GM12878 (cell line): Measurements from ENCODE around the gene SETD7. TPM values are rescaled to one million over a fixed set of nuclear protein-coding genes. Genes with fewer than 3 reads are reported as not detected.

Experiments
- ATAC-seq: fragments of 200-7000 bp; cut with Tn5 transposase; 3 replicates; pipeline ENCODE4 v1.9.1; 2020; ENCODE audit warnings: mild to moderate bottlenecking, moderate library complexity
- BruUV-seq: library from RNA; stranded (reverse); fragments of 400-500 nt; replicated peaks from 2 replicates; lab custom pipeline; 2021; lab: Mats Ljungman, UMichigan
- CTCF ChIA-PET: fragments of 300-600 bp; sonication (Branson Sonifier 250); formaldehyde crosslinking; extraction: SDS; loops from one replicate; lab custom pipeline; 2021; ENCODE audit warnings: inconsistent platforms; lab: Yijun Ruan, JAX
- POLR2A ChIA-PET: fragments of 350-600 bp; formaldehyde crosslinking; extraction: SDS; loops from one replicate; lab custom pipeline; 2021; ENCODE audit warnings: inconsistent platforms; lab: Charles Lee
- RAD21 ChIA-PET: fragments of 300-600 bp; sonication (Branson Sonifier 250); formaldehyde crosslinking; loops from one replicate; lab custom pipeline; 2023; ENCODE audit warnings: antibody characterized with exemption; ENCODE audit not compliant: unreplicated experiment; lab: Charles Lee
- SMC1A ChIA-PET: fragments of 300-600 bp; sonication (Branson Sonifier 250); formaldehyde crosslinking; loops from one replicate; lab custom pipeline; 2023; ENCODE audit not compliant: unreplicated experiment, uncharacterized antibody; lab: Charles Lee
- DNase-seq: peaks from one replicate; pipeline ENCODE4 v3.0.0-alpha.2; 2011; ENCODE audit warnings: low read depth, low spot score
- FAIRE-seq: peaks from 3 replicates; lab custom pipeline; 2011; peaks lifted over from hg19 to GRCh38; lab: Jason Lieb, UNC
- H2AFZ ChIP-seq: 2 replicates; pipeline ENCODE4 v1.6.0; 2011; ENCODE audit warnings: low read depth, low read length, control low read depth; ENCODE audit not compliant: control insufficient read depth
- H3K27ac ChIP-seq: 2 replicates; pipeline ENCODE4 v1.5.1; 2011; ENCODE audit warnings: control low read depth; ENCODE audit not compliant: control insufficient read depth, insufficient read depth
- H3K27me3 ChIP-seq, 2 experiments: replicated peaks in 1 of 2; 2 replicates each; pipeline versions ENCODE4 v1.6.0 to v1.6.1; 2011; ENCODE audit warnings: low read length in 1 of 2; ENCODE audit not compliant: control insufficient read depth in 2 of 2, insufficient read depth in 2 of 2
- H3K36me3 ChIP-seq, 2 experiments: 2 replicates each; pipeline ENCODE4 v1.5.1; 2011; ENCODE audit warnings: low read length in 1 of 2; ENCODE audit not compliant: control insufficient read depth in 2 of 2, insufficient read depth in 2 of 2
- H3K4me1 ChIP-seq: 2 replicates; pipeline ENCODE4 v1.6.1; 2011; ENCODE audit warnings: mild to moderate bottlenecking, low read length, moderate library complexity, mixed read lengths; ENCODE audit not compliant: control insufficient read depth, insufficient read depth
- H3K4me2 ChIP-seq: 2 replicates; pipeline ENCODE4 v1.6.0; 2011; ENCODE audit warnings: control low read depth; ENCODE audit not compliant: control insufficient read depth, insufficient read depth
- H3K4me3 ChIP-seq: fragments of 200-600 bp; sonication (generic); 2 replicates; pipeline ENCODE4 v1.5.1; 2016
- H3K79me2 ChIP-seq: 2 replicates; pipeline ENCODE4 v1.6.0; 2011; ENCODE audit warnings: low read length; ENCODE audit not compliant: control insufficient read depth, insufficient read depth
- H3K9ac ChIP-seq: 2 replicates; pipeline ENCODE4 v1.8.0; 2011; ENCODE audit warnings: low read length, control low read depth, mixed read lengths; ENCODE audit not compliant: control insufficient read depth, insufficient read depth
- H3K9me3 ChIP-seq: replicated peaks from 3 replicates; pipeline ENCODE4 v1.5.1; 2011; ENCODE audit warnings: mild to moderate bottlenecking, low read length; ENCODE audit not compliant: control insufficient read depth, insufficient read depth
- H4K20me1 ChIP-seq: 2 replicates; pipeline ENCODE4 v1.6.0; 2011; ENCODE audit not compliant: control insufficient read depth, insufficient read depth
- CBFB ChIP-seq: IDR thresholded peaks from 2 replicates; pipeline ENCODE4 v1.6.1; 2016; ENCODE audit warnings: antibody characterized with exemption, low read depth
- ESRRA ChIP-seq: IDR thresholded peaks from 2 replicates; pipeline ENCODE4 v1.6.1; 2012; ENCODE audit warnings: mild to moderate bottlenecking, low read length, improper control_type of control experiment
- FOXM1 ChIP-seq: IDR thresholded peaks from 2 replicates; pipeline ENCODE4 v1.6.1; 2012; ENCODE audit warnings: low read depth, mild to moderate bottlenecking, inconsistent platforms, low read length, moderate library complexity
- LARP7 ChIP-seq: fragments of 450-650 bp; IDR thresholded peaks from 2 replicates; pipeline ENCODE4 v1.6.1; 2017; ENCODE audit warnings: mild to moderate bottlenecking
- MYB ChIP-seq: fragments of 150-350 bp; IDR thresholded peaks from 2 replicates; pipeline ENCODE4 v1.6.1; 2014; ENCODE audit warnings: mild to moderate bottlenecking, low read depth, low read length, borderline replicate concordance
- NR2F1 ChIP-seq: fragments of 450-650 bp; conservative IDR thresholded peaks from 2 replicates; pipeline ENCODE4 v1.6.1; 2017; ENCODE audit warnings: mild to moderate bottlenecking
- PAX8 ChIP-seq: fragments of 450-650 bp; IDR thresholded peaks from 2 replicates; pipeline ENCODE4 v1.6.1; 2017; ENCODE audit warnings: mild to moderate bottlenecking, moderate library complexity
- RAD51 ChIP-seq: fragments of 450-650 bp; IDR thresholded peaks from 2 replicates; pipeline ENCODE4 v1.6.1; 2016; ENCODE audit warnings: moderate library complexity, mild to moderate bottlenecking, inconsistent platforms
- RCOR1 ChIP-seq: conservative IDR thresholded peaks from 2 replicates; pipeline ENCODE4 v1.6.1; 2012; ENCODE audit warnings: low read depth, low read length, improper control_type of control experiment
- TCF12 ChIP-seq: IDR thresholded peaks from 2 replicates; pipeline ENCODE4 v1.6.1; 2011; ENCODE audit warnings: low read depth, mild to moderate bottlenecking, low read length
- ZNF217 ChIP-seq: fragments of 450-650 bp; IDR thresholded peaks from 2 replicates; pipeline ENCODE4 v1.6.1; 2017; ENCODE audit warnings: antibody characterized with exemption, mild to moderate bottlenecking
- WGBS: methylation state at CpG from one replicate; pipeline ENCODE4 v1.1.6; 2016; ENCODE audit warnings: low lambda C conversion rate; ENCODE audit not compliant: insufficient replicate concordance, insufficient coverage; ENCODE audit errors: missing lambda C conversion rate; 5-methylcytosine and 5-hydroxymethylcytosine counted together
- in situ Hi-C: fragments of 300-500 bp; cut with MboI; formaldehyde crosslinking; loops from 9 replicates; pipeline ENCODE4 v1.14.3; 2018; ENCODE audit warnings: mixed read lengths
- intact Hi-C: fragments of 100-400 bp; cut with micrococcal nuclease; formaldehyde crosslinking; loops from one replicate; pipeline ENCODE4 v1.14.2; 2022; ENCODE audit not compliant: unreplicated experiment
- polyA plus RNA-seq, 11 experiments: library from polyadenylated mRNA; depleted of rRNA in 4 of 11; unstranded in 6 of 11; stranded (reverse) in 5 of 11; fragments of >200 nt; fragmentation: Nextera tagmentation in 4 of 11; fragmentation: Illumina TruSeq in 1 of 11; extraction: Ambion mirVana in 4 of 11; extraction: Trizol in 1 of 11; gene quantifications; 1 replicate in 1 of 11; 2 replicates in 10 of 11; pipeline versions ENCODE4 v1.2.1 to v1.2.3, GENCODE V29; 2011 to 2016; ENCODE audit warnings: inconsistent platforms in 2 of 11, missing spikeins in 2 of 11, low read depth in 1 of 11
- total RNA-seq, 4 experiments: library from RNA; depleted of rRNA in 3 of 4; stranded (reverse); fragments of >200 nt in 3 of 4; fragmentation: Illumina TruSeq in 1 of 4; extraction: Trizol in 1 of 4; gene quantifications; 2 replicates each; pipeline versions ENCODE4 v1.2.1 to v1.2.3, GENCODE V29; 2013 to 2021
- TF ChIP-seq, protein P1 (sequence below): fragments of 450-650 bp; IDR thresholded peaks from 2 replicates; pipeline ENCODE4 v1.6.1; 2017; ENCODE audit warnings: mild to moderate bottlenecking, low read depth, inconsistent platforms; ENCODE audit not compliant: poor library complexity, severe bottlenecking
- TF ChIP-seq, protein P2 (sequence below): fragments of 450-650 bp; formaldehyde crosslinking; IDR thresholded peaks from 2 replicates; pipeline ENCODE4 v1.4.0; 2020; ENCODE audit warnings: mild to moderate bottlenecking, moderate library complexity

Gene SETD7
- total and polyA plus RNA-seq, 10 of the 15 experiments (the other 5 are each of a cell fraction or from before 2014, with no cell fraction given) = 0.03 to 0.82 (median 0.44) TPM

DNA sequence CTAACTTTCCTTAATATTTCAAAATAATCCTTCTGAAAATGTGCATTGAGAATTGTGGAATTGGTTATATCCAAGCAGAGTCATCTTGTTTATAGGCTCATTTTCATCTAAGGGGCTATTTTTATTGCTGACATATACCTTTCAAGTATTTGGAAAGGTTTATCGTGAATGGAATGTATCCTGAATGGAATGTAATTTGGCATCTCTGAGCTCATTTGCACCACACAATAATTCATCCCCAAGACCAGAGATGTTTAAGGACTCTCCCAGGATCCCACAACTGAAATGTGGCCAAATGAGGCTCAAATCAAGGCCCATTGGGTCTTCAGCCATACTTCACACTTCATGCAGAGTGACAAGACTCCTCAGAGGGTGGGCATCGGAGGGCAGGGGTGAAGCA lies 7.5 kb upstream of the SETD7 start:
- Histone ChIP-seq H3K9ac (no peak overlapping the region), H3K4me1 (no peaks in the 10 kb centered on the region), H3K9me3 (no peaks in the 10 kb centered on the region; the same call in 2 of the 3 replicates), H3K79me2 (no peaks in the 10 kb centered on the region), H3K27me3 (peaks cover 0 to 1% of the 10 kb centered on the region in 2 experiments; a peak in 2 of 4 replicates), H3K4me3 (no peak overlapping the region), H3K4me2 (no peak overlapping the region), H3K36me3 (no peaks in the 10 kb centered on the region), H4K20me1 (no peaks in the 10 kb centered on the region), H3K27ac (no peak overlapping the region), H2AFZ (no peak overlapping the region)
- ChIA-PET RAD21 (no interaction called here), SMC1A (no interaction called here), CTCF (no interaction called here), POLR2A (no interaction called here)
- in situ Hi-C loops = no loop called here
- FAIRE-seq = no peak
- BruUV-seq = no TSS peak
- intact Hi-C loops = no loop called here
- no peak for DNase-seq
- ATAC-seq = no peak
- 59% methylated on average over 2 of the region's 2 CpGs for WGBS
- TF ChIP-seq RAD51 = no peak
- no peak for TF ChIP-seq NR2F1

DNA sequence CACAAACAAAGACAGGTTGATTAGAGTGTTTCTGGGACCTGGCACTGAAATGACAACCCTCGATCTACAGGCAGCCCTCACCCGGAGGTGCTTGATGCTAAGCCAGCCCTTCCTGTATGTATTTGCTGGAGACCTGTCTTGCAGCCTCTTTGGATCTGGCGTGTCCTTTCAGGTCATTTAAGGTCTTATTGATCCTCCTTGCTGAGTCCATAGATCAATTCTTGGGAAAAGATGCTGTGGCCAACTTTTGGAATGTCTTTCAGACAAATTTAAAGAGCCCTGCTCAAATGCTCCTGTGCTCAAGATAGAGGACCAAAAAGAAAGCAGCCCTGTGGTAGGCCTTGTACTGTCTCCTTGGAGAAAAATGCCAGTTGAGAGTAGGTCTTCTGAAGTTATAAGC lies 6.8 kb upstream of the SETD7 start:
- Histone ChIP-seq H3K4me2 (no peak overlapping the region), H4K20me1 (no peaks in the 10 kb centered on the region), H3K27ac (no peak overlapping the region), H3K9ac (no peak overlapping the region), H2AFZ (no peak overlapping the region), H3K4me1 (no peaks in the 10 kb centered on the region), H3K4me3 (no peak overlapping the region), H3K36me3 (no peaks in the 10 kb centered on the region), H3K27me3 (peaks cover 2 to 4% of the 10 kb centered on the region in 2 experiments; a peak in 3 of 4 replicates), H3K79me2 (no peaks in the 10 kb centered on the region), H3K9me3 (no peaks in the 10 kb centered on the region; the same call in 2 of the 3 replicates)
- POLR2A ChIA-PET = no interaction called here
- 33% methylated on average over 3 of the region's 3 CpGs for WGBS
- DNase-seq = no peak
- BruUV-seq = no TSS peak
- SMC1A ChIA-PET = no interaction called here
- RAD21 ChIA-PET = no interaction called here
- CTCF ChIA-PET = no interaction called here
- FAIRE-seq = no peak
- in situ Hi-C loops = no loop called here
- intact Hi-C loops = no loop called here
- ATAC-seq = no peak
- TF ChIP-seq, protein P1, sequence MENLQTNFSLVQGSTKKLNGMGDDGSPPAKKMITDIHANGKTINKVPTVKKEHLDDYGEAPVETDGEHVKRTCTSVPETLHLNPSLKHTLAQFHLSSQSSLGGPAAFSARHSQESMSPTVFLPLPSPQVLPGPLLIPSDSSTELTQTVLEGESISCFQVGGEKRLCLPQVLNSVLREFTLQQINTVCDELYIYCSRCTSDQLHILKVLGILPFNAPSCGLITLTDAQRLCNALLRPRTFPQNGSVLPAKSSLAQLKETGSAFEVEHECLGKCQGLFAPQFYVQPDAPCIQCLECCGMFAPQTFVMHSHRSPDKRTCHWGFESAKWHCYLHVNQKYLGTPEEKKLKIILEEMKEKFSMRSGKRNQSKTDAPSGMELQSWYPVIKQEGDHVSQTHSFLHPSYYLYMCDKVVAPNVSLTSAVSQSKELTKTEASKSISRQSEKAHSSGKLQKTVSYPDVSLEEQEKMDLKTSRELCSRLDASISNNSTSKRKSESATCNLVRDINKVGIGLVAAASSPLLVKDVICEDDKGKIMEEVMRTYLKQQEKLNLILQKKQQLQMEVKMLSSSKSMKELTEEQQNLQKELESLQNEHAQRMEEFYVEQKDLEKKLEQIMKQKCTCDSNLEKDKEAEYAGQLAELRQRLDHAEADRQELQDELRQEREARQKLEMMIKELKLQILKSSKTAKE = no peak
- TF ChIP-seq LARP7 (no peak), RCOR1 (no peak), ZNF217 (no peak), CBFB (no peak), MYB (no peak), ESRRA (no peak), FOXM1 (no peak), PAX8 (no peak), TCF12 (no peak)
- TF ChIP-seq, protein P2, sequence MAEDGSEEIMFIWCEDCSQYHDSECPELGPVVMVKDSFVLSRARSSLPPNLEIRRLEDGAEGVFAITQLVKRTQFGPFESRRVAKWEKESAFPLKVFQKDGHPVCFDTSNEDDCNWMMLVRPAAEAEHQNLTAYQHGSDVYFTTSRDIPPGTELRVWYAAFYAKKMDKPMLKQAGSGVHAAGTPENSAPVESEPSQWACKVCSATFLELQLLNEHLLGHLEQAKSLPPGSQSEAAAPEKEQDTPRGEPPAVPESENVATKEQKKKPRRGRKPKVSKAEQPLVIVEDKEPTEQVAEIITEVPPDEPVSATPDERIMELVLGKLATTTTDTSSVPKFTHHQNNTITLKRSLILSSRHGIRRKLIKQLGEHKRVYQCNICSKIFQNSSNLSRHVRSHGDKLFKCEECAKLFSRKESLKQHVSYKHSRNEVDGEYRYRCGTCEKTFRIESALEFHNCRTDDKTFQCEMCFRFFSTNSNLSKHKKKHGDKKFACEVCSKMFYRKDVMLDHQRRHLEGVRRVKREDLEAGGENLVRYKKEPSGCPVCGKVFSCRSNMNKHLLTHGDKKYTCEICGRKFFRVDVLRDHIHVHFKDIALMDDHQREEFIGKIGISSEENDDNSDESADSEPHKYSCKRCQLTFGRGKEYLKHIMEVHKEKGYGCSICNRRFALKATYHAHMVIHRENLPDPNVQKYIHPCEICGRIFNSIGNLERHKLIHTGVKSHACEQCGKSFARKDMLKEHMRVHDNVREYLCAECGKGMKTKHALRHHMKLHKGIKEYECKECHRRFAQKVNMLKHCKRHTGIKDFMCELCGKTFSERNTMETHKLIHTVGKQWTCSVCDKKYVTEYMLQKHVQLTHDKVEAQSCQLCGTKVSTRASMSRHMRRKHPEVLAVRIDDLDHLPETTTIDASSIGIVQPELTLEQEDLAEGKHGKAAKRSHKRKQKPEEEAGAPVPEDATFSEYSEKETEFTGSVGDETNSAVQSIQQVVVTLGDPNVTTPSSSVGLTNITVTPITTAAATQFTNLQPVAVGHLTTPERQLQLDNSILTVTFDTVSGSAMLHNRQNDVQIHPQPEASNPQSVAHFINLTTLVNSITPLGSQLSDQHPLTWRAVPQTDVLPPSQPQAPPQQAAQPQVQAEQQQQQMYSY = no peak
